Tibial artery (tissue), 4 donors: ENCODE measurements around the gene NDFIP1.

ENCODE experiments used
- DNase-seq, 2 donors: peaks; one replicate each; pipeline ENCODE4 v3.0.0-alpha.2; 2019
- H3K27ac ChIP-seq, 2 donors: fragments of 200-600 bp; sonication (generic) in 1 of 2; 1 replicate in 1 of 2; 2 replicates in 1 of 2; pipeline ENCODE4 v1.5.1; 2018 to 2019; ENCODE audit warnings: mild to moderate bottlenecking in 1 of 2
- H3K27me3 ChIP-seq, 2 donors: fragments of 200-600 bp; sonication (generic) in 1 of 2; one replicate each; pipeline versions ENCODE4 v1.5.1 to v1.6.0; 2016 to 2019
- H3K36me3 ChIP-seq, 3 donors: fragments of 200-600 bp; sonication (generic) in 2 of 3; one replicate each; pipeline ENCODE4 v1.5.1; 2016 to 2019; ENCODE audit warnings: mild to moderate bottlenecking in 2 of 3
- H3K4me1 ChIP-seq, 4 donors: fragments of 200-600 bp; sonication (generic) in 2 of 4; 1 replicate in 3 of 4; 2 replicates in 1 of 4; pipeline ENCODE4 v1.5.1; 2016 to 2019
- H3K4me3 ChIP-seq, 2 donors: fragments of 200-600 bp; sonication (generic) in 1 of 2; 1 replicate in 1 of 2; 2 replicates in 1 of 2; pipeline ENCODE4 v1.5.1; 2018 to 2019; ENCODE audit warnings: mild to moderate bottlenecking in 2 of 2
- H3K9me3 ChIP-seq, 3 donors: fragments of 200-600 bp; sonication (generic) in 1 of 3; one replicate each; pipeline ENCODE4 v1.5.1; 2016 to 2019
- CTCF ChIP-seq, 2 experiments: fragments of 200-600 bp in 1 of 2; fragments of 450-650 bp in 1 of 2; IDR thresholded peaks; one replicate each; pipeline ENCODE4 v1.5.1; 2017 to 2019; ENCODE audit warnings: antibody characterized with exemption in 2 of 2, mild to moderate bottlenecking in 1 of 2, moderate library complexity in 1 of 2
- intact Hi-C: fragments of 100-400 bp; cut with DNase I; formaldehyde crosslinking; loops from one replicate; pipeline ENCODE4 v1.15.0; 2023; ENCODE audit warnings: low total_unique reads

NDFIP1 gene

GRCh38 chr5:142197098-142197497, 88.5 kb downstream of the NDFIP1 start:
- Histone ChIP-seq H3K4me1 (peaks cover 0 to 17% (median 4%) of the 10 kb centered on the region in 4 donors), H3K9me3 (no peaks in the 10 kb centered on the region), H3K27me3 (no peaks in the 10 kb centered on the region), H3K4me3 (no peak overlapping the region), H3K36me3 (no peaks in the 10 kb centered on the region), H3K27ac (no peak overlapping the region)
- intact Hi-C loops = no loop called here
- no peak for DNase-seq
- TF ChIP-seq CTCF (IDR thresholded peaks at IDR 0.05) = no peak

DNA sequence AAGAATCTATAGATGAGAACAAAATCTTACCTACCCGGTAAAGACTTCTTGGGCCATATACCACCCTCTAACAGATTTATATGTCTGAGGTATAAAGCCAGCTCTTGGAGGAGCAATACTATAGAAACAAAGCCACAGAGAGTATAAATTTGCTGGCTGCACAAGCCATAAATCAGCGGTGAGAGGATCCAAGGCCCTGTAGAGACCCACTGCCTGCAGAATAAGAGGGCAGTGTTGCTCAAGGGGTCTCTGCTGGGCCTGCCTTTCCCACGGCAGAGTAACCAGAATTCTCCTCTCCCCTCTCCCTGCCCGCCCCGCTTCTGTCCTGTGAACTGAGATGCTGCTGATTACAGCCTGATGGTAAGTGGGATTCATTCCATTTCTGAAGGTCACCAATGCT, 89.2 kb downstream of the NDFIP1 start:
- no peak for DNase-seq
- Histone ChIP-seq H3K27me3 (no peaks in the 10 kb centered on the region), H3K4me1 (peaks cover 0 to 10% (median under 1%) of the 10 kb centered on the region in 4 donors), H3K4me3 (no peak overlapping the region), H3K9me3 (no peaks in the 10 kb centered on the region), H3K36me3 (no peaks in the 10 kb centered on the region), H3K27ac (no peak overlapping the region)
- intact Hi-C loops = no loop called here
- TF ChIP-seq CTCF (IDR thresholded peaks at IDR 0.05) = no peak

DNA sequence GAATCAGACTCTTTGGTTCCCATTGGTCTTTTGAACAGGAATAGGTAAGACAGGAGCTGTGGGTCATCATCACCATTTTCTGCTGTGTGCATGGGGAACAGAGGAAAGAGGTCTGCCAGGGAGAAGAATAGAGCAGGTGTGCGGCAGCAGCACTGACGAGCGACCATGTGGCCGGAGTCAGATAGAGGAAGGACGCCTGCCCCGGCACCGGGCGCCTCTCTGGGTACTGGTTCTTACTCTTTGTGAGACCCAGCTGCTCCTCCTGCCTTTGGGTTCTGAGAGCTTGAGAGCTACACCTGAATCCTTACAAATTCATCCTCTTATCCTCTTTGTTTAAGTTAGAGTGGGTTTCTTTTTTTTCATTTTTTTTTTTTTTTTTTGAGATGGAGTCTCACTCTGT, 90.8 kb downstream of the NDFIP1 start:
- no peak for DNase-seq
- Histone ChIP-seq H3K27ac (no peak overlapping the region), H3K27me3 (no peaks in the 10 kb centered on the region), H3K9me3 (no peaks in the 10 kb centered on the region), H3K4me1 (no peaks in the 10 kb centered on the region), H3K36me3 (no peaks in the 10 kb centered on the region), H3K4me3 (no peak overlapping the region)
- intact Hi-C loops = no loop called here
- TF ChIP-seq CTCF (IDR thresholded peaks at IDR 0.05) = no peak

- intact Hi-C loops = no loop called here
- Histone ChIP-seq H3K27ac (no peak overlapping the region), H3K9me3 (no peaks in the 10 kb centered on the region), H3K4me3 (no peak overlapping the region), H3K27me3 (no peaks in the 10 kb centered on the region), H3K36me3 (no peaks in the 10 kb centered on the region), H3K4me1 (no peaks in the 10 kb centered on the region)
- DNase-seq = no peak
- no peak for TF ChIP-seq CTCF (IDR thresholded peaks at IDR 0.05)
Observed at GRCh38 chr5:142200387-142200786, 91.8 kb downstream of the NDFIP1 start.

DNA sequence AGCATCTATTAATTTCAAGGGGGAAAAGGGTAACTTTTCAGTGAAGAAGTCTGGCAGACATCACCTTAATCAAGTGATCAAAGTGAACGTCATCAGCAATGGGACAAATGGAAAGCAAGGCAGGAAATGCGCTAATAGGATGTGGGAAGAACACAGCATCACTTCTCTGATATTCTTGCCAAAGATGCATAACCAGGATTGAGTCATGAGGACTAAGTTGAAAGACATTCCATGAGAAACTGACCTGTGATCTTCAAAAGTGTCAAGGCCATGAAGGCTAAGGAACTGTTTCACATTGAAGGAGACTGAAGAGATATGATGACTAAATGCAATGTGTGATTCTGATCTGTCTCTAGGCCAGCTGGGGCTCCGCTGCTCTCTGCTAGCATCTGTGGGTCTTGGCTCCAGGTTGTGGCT, 92.9 kb downstream of the NDFIP1 start:
- no peaks in the 10 kb centered on the region for H3K27me3 ChIP-seq
- no peaks in the 10 kb centered on the region for H3K36me3 ChIP-seq
- no peak for DNase-seq
- H3K4me1 ChIP-seq = no peaks in the 10 kb centered on the region
- intact Hi-C loops = no loop called here
- no peak overlapping the region for H3K4me3 ChIP-seq
- TF ChIP-seq CTCF (IDR thresholded peaks at IDR 0.05) = no peak
- H3K27ac ChIP-seq = no peak overlapping the region
- no peaks in the 10 kb centered on the region for H3K9me3 ChIP-seq

DNA sequence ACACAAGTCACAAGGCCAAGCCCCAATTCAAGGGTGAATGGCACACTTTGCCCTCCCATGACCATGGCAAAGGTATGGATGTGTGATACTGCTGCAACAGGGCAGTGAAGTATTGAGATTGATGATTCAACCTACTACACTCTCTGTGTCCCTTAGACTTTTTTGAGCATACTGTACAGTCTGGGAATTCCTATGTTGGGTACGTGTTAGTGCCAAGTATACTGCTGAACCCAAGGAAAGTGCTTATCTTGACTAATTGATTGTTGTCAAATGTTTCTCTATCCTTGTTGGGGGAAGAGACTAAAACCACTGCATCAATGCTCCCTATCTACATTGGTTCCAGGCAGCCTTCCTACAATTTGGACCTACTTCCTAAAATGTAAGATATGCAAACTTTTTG, 93.7 kb downstream of the NDFIP1 start:
- Histone ChIP-seq H3K9me3 (no peaks in the 10 kb centered on the region), H3K27me3 (no peaks in the 10 kb centered on the region), H3K4me1 (no peaks in the 10 kb centered on the region), H3K36me3 (no peaks in the 10 kb centered on the region), H3K4me3 (no peak overlapping the region), H3K27ac (no peak overlapping the region)
- TF ChIP-seq CTCF (IDR thresholded peaks at IDR 0.05) = no peak
- no peak for DNase-seq
- intact Hi-C loops = no loop called here
